GM12875 (cell line): ENCODE data around the gene C9orf78.

Source experiments
- H3K4me3 ChIP-seq: one replicate; pipeline ENCODE4 v1.5.1; 2011; ENCODE audit warnings: low read depth, low read length, control low read depth
- CTCF ChIP-seq: IDR thresholded peaks from 2 replicates; pipeline ENCODE4 v1.5.1; 2011; ENCODE audit warnings: low read depth, mild to moderate bottlenecking, control low read depth, inconsistent platforms, low read length, moderate library complexity, borderline replicate concordance; ENCODE audit not compliant: insufficient read depth

The C9orf78 gene

GRCh38 chr9:129838707-129839259 is 3.7 kb upstream of the C9orf78 start:
- H3K4me3 ChIP-seq: no peak overlapping the region
- no peak for TF ChIP-seq CTCF

- H3K4me3 ChIP-seq: peak overlapping the region; percentile 97
Measured at GRCh38 chr9:129836311-129837007, 1.4 kb upstream of the C9orf78 start.

GRCh38 chr9:129835860-129836223 is 767 bp upstream of the C9orf78 start:
- peak overlapping the region; percentile 97 for H3K4me3 ChIP-seq
- no peak for TF ChIP-seq CTCF

More at GRCh38 chr9:129836311-129837007, 1.4 kb upstream of the C9orf78 start:
- no peak for TF ChIP-seq CTCF

- peak overlapping the region; percentile 99 for H3K4me3 ChIP-seq
- TF ChIP-seq CTCF: no peak
Measured at GRCh38 chr9:129834489-129835127, 467 bp downstream of the C9orf78 start.

GRCh38 chr9:129832982-129833381 is 2.1 kb downstream of the C9orf78 start:
- H3K4me3 ChIP-seq: no peak overlapping the region
- no peak for TF ChIP-seq CTCF

GRCh38 chr9:129828969-129829368 is 6.1 kb downstream of the C9orf78 start:
- no peak for TF ChIP-seq CTCF
- no peak overlapping the region for H3K4me3 ChIP-seq

- no peak overlapping the region for H3K4me3 ChIP-seq
- TF ChIP-seq CTCF: no peak
Measured at GRCh38 chr9:129828051-129828450, 7.0 kb downstream of the C9orf78 start.
